Calu3 (cell line): ENCODE data around the gene AKAP11. TPM values are rescaled to one million over a fixed set of nuclear protein-coding genes. Genes with fewer than 3 reads are reported as not detected.
A peak's percentile ranks its signal among the peaks of the same experiment; 100 is the strongest.
"Not testable (repeated sequence)": the region's sequence is repeated elsewhere in the genome, so short reads cannot be mapped to it uniquely, and the experiment has no call there.

ENCODE experiments used
- Bru-seq: library from RNA; stranded (reverse); fragments of 400-500 nt; gene quantifications from one replicate; lab custom pipeline; 2021; lab: Mats Ljungman, UMichigan
- BruChase-seq, 2 experiments: library from RNA; stranded (reverse); fragments of 400-500 nt; gene quantifications; one replicate each; lab custom pipeline; 2021; lab: Mats Ljungman, UMichigan
- BruUV-seq: library from RNA; stranded (reverse); fragments of 400-500 nt; replicated peaks from 2 replicates; lab custom pipeline; 2021; lab: Mats Ljungman, UMichigan
- CTCF ChIA-PET: fragments of 300-600 bp; sonication (Branson Sonifier 250); formaldehyde crosslinking; loops from one replicate; lab custom pipeline; 2022; ENCODE audit warnings: antibody characterized with exemption; lab: Charles Lee
- DNase-seq: peaks from one replicate; pipeline ENCODE4 v3.0.0; 2022
- H3K27ac Mint-ChIP-seq: one replicate; pipeline ENCODE4 v1.8.0; 2022; ENCODE audit warnings: mixed read lengths; ENCODE audit not compliant: unreplicated experiment
- H3K27me3 Mint-ChIP-seq: one replicate; pipeline ENCODE4 v1.8.0; 2022; ENCODE audit warnings: mixed read lengths; ENCODE audit not compliant: unreplicated experiment
- H3K36me3 Mint-ChIP-seq: one replicate; pipeline ENCODE4 v1.8.0; 2022; ENCODE audit warnings: mild to moderate bottlenecking, moderate library complexity, mixed read lengths; ENCODE audit not compliant: insufficient read depth, unreplicated experiment
- H3K4me1 Mint-ChIP-seq: one replicate; pipeline ENCODE4 v1.8.0; 2022; ENCODE audit warnings: mild to moderate bottlenecking, low read depth, mixed read lengths; ENCODE audit not compliant: unreplicated experiment
- H3K4me3 Mint-ChIP-seq: one replicate; pipeline ENCODE4 v1.8.0; 2022; ENCODE audit warnings: mild to moderate bottlenecking, low read depth, moderate library complexity, mixed read lengths; ENCODE audit not compliant: unreplicated experiment
- H3K9me3 Mint-ChIP-seq: one replicate; pipeline ENCODE4 v1.8.0; 2022; ENCODE audit warnings: low read depth, mixed read lengths; ENCODE audit not compliant: unreplicated experiment
- CTCF ChIP-seq: fragments of 200-600 bp; IDR thresholded peaks from one replicate; pipeline ENCODE4 v1.8.0; 2022; ENCODE audit warnings: antibody characterized with exemption; ENCODE audit not compliant: unreplicated experiment
- intact Hi-C: fragments of 100-400 bp; cut with micrococcal nuclease; formaldehyde crosslinking; loops from one replicate; pipeline ENCODE4 v1.10.0; 2022; ENCODE audit not compliant: unreplicated experiment
- long read RNA-seq: library from polyadenylated mRNA; stranded (forward); transcript quantifications from one replicate; pipeline ENCODE4 v2.0.0, GENCODE V29; 2022
- total RNA-seq: library from RNA; stranded (reverse); gene quantifications from 2 replicates; pipeline ENCODE4 v1.2.3, GENCODE V29; 2022

Gene AKAP11
- total RNA-seq (14.2 and 14.4 TPM in 2 replicates), Bru-seq, nascent RNA (percentile 73 among the genes with signal in this experiment), BruChase-seq, experiment 1, labeled RNA remaining after a 6-hour chase (percentile 86 among the genes with signal in this experiment), BruChase-seq, experiment 2, labeled RNA remaining after a 2-hour chase (percentile 85 among the genes with signal in this experiment)
- long read RNA-seq, partial matches to known transcripts, result 0 of 2 reads
- long read RNA-seq, other reads (novel, unspliced or antisense), result 2 of 2 reads

GRCh38 chr13:42272115-42272803 lies at the start of gene AKAP11:
TSS of gene AKAP11 (plus strand) at chr13:42272152. CDS start at chr13:42286349, 14,197 bp downstream.
- Mint-ChIP-seq H3K27ac (peak within 1 kb of the TSS; percentile 79), H3K4me1 (peaks cover 11% of the 10 kb centered on the region), H3K9me3 (peaks cover 8% of the 10 kb centered on the region), H3K27me3 (no peaks in the 10 kb centered on the region), H3K36me3 (peaks cover 20% of the 10 kb centered on the region), H3K4me3 (peak within 1 kb of the TSS; percentile 78)
- intact Hi-C loops, result no loop called here
- no peak for TF ChIP-seq CTCF
- peak; percentile 29 for DNase-seq
- no TSS peak for BruUV-seq
- CTCF ChIA-PET, result no interaction called here

GRCh38 chr13:42223681-42224080 lies 48.3 kb upstream of the AKAP11 start:
- Mint-ChIP-seq H3K36me3 (peaks cover 5% of the 10 kb centered on the region), H3K27me3 (no peaks in the 10 kb centered on the region), H3K9me3 (no peaks in the 10 kb centered on the region), H3K4me3 (no peak overlapping the region), H3K27ac (no peak overlapping the region), H3K4me1 (no peaks in the 10 kb centered on the region)
- BruUV-seq, result no TSS peak
- intact Hi-C loops, result no loop called here
- no peak for DNase-seq
- CTCF ChIA-PET, result no interaction called here
- TF ChIP-seq CTCF, result no peak

GRCh38 chr13:42225051-42225450 lies 46.9 kb upstream of the AKAP11 start:
- CTCF ChIA-PET, result no interaction called here
- no TSS peak for BruUV-seq
- Mint-ChIP-seq H3K36me3 (peaks cover 5% of the 10 kb centered on the region), H3K4me1 (no peaks in the 10 kb centered on the region), H3K9me3 (no peaks in the 10 kb centered on the region), H3K27ac (no peak overlapping the region), H3K4me3 (no peak overlapping the region), H3K27me3 (no peaks in the 10 kb centered on the region)
- no peak for TF ChIP-seq CTCF
- intact Hi-C loops, result no loop called here
- no peak for DNase-seq

GRCh38 chr13:42226759-42227158 lies 45.2 kb upstream of the AKAP11 start:
- H3K27ac Mint-ChIP-seq, H3K9me3 Mint-ChIP-seq, BruUV-seq, H3K4me1 Mint-ChIP-seq, DNase-seq, intact Hi-C loops, H3K27me3 Mint-ChIP-seq, CTCF ChIA-PET, H3K4me3 Mint-ChIP-seq, H3K36me3 Mint-ChIP-seq: not testable (repeated sequence)
